NOMO-1 treated with dmso at 0.1 percent for 144 hours (cell line): ENCODE measurements around the gene AK8.

Experiments used
- DNase-seq: peaks from one replicate; lab custom pipeline; 2025; ENCODE audit not compliant: unreplicated experiment; lab: John Stamatoyannopoulos, UW

Gene AK8

GRCh38 chr9:132861666-132862065 lies 16.4 kb downstream of the AK8 start:
- DNase-seq, result no peak

GRCh38 chr9:132858751-132859150 lies 19.3 kb downstream of the AK8 start:
- DNase-seq, result no peak

GRCh38 chr9:132857616-132858342 lies 20.3 kb downstream of the AK8 start:
- DNase-seq, result no peak

- no peak for DNase-seq
Observed at GRCh38 chr9:132857031-132857430, 21.1 kb downstream of the AK8 start.

GRCh38 chr9:132855904-132856303 lies 22.2 kb downstream of the AK8 start:
- no peak for DNase-seq

- no peak for DNase-seq
Observed at GRCh38 chr9:132854832-132855231, 23.3 kb downstream of the AK8 start.

GRCh38 chr9:132853482-132853881 lies 24.6 kb downstream of the AK8 start:
- DNase-seq, result no peak

- DNase-seq, result no peak
Observed at GRCh38 chr9:132849185-132849706, 28.8 kb downstream of the AK8 start.

- no peak for DNase-seq
Observed at GRCh38 chr9:132846918-132847515, 31.1 kb downstream of the AK8 start.

- no peak for DNase-seq
Observed at GRCh38 chr9:132846109-132846917, 31.8 kb downstream of the AK8 start.

GRCh38 chr9:132842124-132843044 lies 35.7 kb downstream of the AK8 start:
- DNase-seq, result no peak

GRCh38 chr9:132840980-132841379 lies 37.1 kb downstream of the AK8 start:
- DNase-seq, result no peak

- no peak for DNase-seq
Observed at GRCh38 chr9:132838291-132838690, 39.8 kb downstream of the AK8 start.

- DNase-seq, result no peak
Observed at GRCh38 chr9:132837501-132838286, 40.4 kb downstream of the AK8 start.

- DNase-seq, result no peak
Observed at GRCh38 chr9:132834343-132834742, 43.7 kb downstream of the AK8 start.

- no peak for DNase-seq
Observed at GRCh38 chr9:132833550-132834121, 44.4 kb downstream of the AK8 start.

GRCh38 chr9:132832171-132832881 lies 45.8 kb downstream of the AK8 start:
- no peak for DNase-seq

- DNase-seq, result no peak
Observed at GRCh38 chr9:132828201-132828770, 49.8 kb downstream of the AK8 start.

GRCh38 chr9:132827366-132827765 lies 50.7 kb downstream of the AK8 start:
- no peak for DNase-seq
